ENCODE data around the gene VPS51.

DNA sequence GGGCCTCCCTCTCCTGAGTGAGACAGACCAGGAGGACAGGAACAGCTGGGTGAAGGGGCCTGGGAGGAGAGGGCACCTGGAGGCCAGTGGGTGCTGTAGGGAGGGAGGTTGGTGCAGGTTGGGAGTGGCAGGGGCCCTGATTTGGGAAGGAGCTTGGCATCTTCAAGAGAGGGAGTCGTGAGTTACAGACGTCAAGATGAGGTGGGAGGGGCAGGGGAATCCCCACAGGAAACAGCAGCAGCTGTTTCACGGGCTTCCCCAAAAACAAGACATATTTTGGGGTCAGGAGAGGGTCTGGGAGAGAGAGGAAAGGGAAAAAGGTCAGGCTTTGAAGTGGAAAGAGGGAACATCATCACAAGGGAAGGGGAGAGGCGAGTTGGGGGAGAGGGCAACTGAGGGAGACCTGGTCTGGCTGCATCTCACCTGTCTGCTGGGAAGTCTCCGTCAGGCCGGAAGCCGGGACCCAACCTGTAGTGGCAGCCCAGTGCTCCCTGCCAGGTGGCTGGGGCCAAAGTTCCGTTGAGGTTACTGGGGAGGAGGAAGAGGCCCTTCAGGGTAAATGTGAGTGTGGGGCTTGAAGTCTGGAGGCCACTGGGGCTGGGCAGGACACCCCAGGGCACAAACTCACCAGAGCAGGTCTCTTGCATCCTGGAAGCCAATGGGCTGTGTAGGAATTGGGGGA, 42.0 kb upstream of the VPS51 start:
- TF ChIP-seq FOXK2 (IDR thresholded peaks at IDR 0.05) = no peak
- no peak for TF ChIP-seq L3MBTL2 (conservative IDR thresholded peaks at IDR 0.05)
- TF ChIP-seq SUZ12 (IDR thresholded peaks at IDR 0.05) = no peak
- no peak for TF ChIP-seq FOXM1 (IDR thresholded peaks at IDR 0.05; ENCODE audit: borderline replicate concordance)
- TF ChIP-seq ELF4 (IDR thresholded peaks at IDR 0.05) = no peak
- no peak for TF ChIP-seq TARDBP (IDR thresholded peaks at IDR 0.05)
- TF ChIP-seq ZNF384 (IDR thresholded peaks at IDR 0.05) = no peak
- no peak for TF ChIP-seq BHLHE40 (IDR thresholded peaks at IDR 0.05; ENCODE audit: borderline replicate concordance)
- TF ChIP-seq ARNT (IDR thresholded peaks at IDR 0.05) = no peak
- TF ChIP-seq, protein P1, sequence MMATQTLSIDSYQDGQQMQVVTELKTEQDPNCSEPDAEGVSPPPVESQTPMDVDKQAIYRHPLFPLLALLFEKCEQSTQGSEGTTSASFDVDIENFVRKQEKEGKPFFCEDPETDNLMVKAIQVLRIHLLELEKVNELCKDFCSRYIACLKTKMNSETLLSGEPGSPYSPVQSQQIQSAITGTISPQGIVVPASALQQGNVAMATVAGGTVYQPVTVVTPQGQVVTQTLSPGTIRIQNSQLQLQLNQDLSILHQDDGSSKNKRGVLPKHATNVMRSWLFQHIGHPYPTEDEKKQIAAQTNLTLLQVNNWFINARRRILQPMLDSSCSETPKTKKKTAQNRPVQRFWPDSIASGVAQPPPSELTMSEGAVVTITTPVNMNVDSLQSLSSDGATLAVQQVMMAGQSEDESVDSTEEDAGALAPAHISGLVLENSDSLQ (IDR thresholded peaks at IDR 0.05) = no peak
- TF ChIP-seq HDGF (IDR thresholded peaks at IDR 0.05; ENCODE audit: borderline replicate concordance) = no peak

Measured in HEK293T (cell line).